GM11168 (cell line): Measurements from ENCODE around the gene ZIC5.
"Not testable (repeated sequence)": the region's sequence is repeated elsewhere in the genome, so short reads cannot be mapped to it uniquely, and the experiment has no call there.

ENCODE experiments used
- in situ Hi-C: fragments of 300-500 bp; cut with MboI; formaldehyde crosslinking; loops from one replicate; pipeline ENCODE4 v1.12.0; 2022; ENCODE audit warnings: low sequenced_read_pairs; ENCODE audit not compliant: unreplicated experiment

Gene ZIC5

GRCh38 chr13:99945515-99945914 lies 26.1 kb downstream of the ZIC5 start:
- in situ Hi-C loops: not testable (repeated sequence)

DNA sequence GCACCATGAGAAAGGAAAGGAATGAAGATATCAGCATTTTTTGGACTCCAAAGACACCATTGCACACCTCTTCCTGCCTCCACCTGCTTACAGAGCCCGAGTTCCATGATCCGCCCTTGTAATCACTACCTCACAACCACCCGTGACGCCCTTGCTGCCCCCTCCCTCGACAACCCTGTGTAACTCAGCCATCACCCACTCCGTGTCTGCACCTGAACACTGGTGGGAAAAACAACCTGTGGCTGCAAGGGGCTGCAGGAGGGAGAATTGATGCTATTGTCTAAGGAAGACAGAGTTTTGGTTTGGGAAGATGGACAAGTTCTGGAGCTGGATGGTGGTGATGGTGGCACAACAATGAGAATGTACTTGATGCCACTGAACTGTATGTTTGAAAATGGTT lies 27.0 kb downstream of the ZIC5 start:
- in situ Hi-C loops: no loop called here

DNA sequence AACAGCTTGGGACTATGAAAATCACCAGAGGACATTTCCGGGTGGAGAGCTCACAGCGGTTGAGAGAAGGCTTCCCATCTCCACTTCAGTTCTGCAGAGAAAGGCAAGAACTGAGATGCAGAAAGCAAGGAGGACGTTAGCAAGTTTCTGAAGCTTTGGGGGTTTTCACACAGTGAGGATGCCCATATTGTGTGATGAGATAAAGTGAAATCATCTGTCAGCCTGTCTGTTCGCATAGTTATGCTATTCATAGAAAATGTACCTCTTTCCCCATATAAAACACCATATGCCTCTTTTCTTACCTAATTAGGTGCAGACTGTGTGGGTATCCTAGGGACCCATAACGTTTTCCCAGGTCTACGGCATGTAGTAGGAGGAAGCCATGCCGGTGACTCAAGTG lies 27.5 kb downstream of the ZIC5 start:
- in situ Hi-C loops: no loop called here

DNA sequence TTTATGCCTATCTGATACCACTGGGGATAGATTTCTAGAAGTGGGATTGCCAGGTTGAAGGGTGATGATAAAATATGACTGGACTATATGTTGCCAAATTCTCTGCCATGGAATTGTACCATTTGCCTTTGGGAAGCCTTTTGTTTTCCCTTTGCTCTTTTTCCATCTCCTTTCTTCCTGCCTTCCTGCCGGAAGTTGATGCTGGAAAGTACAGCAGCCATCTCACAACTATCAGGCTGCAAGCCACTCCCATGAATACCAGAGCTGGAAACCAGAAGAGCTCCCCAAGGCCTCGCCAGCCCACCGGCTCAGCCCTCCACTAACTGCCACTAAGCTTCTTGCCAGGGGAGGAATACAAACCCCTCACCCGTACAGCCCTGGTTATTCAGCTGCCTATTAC lies 29.7 kb downstream of the ZIC5 start:
- in situ Hi-C loops: no loop called here

DNA sequence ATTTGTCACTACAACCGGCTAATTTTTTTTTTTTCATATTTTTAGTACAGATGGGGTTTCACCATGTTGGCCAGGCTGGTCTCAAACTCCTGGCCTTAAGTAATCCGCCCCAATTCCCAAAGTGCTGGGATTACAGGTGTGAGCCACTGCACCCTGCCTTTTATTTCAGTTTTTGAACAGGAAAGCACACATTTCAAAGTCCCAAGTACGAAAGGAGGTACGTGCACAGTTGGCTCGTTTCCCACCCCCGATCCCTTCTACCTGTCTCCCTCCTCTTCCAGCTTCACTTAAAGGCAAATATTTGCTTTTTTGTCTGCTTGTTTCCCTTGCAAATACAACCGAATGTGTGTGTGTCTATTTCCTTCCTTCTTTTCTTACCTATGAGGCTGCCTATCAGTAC lies 30.5 kb downstream of the ZIC5 start:
- in situ Hi-C loops: no loop called here

DNA sequence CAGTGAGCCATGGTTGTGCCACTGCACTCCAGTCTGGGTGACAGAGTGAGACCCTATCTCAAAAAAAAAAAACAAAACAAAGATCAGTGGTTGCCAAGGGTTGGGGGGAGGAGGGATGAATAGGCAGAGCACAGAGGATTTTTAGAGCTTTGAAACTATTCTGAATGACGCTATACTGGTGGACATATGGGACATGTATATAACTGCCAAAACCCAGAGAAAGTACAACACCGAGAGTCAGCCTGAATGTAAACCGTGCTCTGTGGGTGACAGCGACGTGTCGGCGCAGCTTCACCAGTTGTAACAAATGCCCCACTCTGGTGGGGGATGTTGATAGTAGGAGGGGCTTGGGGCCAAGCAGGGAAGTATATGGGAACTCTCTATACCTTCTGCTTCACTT lies 32.9 kb downstream of the ZIC5 start:
- in situ Hi-C loops: no loop called here

DNA sequence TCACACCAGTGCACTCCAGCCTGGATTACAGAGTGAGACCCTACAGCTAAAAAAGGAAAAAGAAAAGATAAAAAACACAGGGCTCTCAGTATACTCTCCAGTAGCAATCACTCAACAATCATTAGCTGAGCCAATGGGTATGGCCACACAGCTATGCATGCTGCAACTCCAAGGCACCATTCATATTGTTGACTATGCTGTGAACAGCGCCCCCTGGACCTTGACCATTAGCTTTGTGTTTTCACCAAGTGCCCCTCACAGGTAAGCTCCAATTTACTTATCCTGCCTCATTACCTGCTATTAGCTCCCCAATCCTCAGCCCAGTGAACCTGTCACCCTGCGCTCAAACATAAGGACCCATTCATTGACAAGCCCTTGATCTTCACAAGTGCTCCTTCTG lies 35.8 kb downstream of the ZIC5 start:
- in situ Hi-C loops: no loop called here

- in situ Hi-C loops: no loop called here
Measured at GRCh38 chr13:99932912-99933311, 38.7 kb downstream of the ZIC5 start.

- in situ Hi-C loops: no loop called here
Measured at GRCh38 chr13:99930925-99931324, 40.6 kb downstream of the ZIC5 start.

- in situ Hi-C loops: no loop called here
Measured at GRCh38 chr13:99929866-99930265, 41.7 kb downstream of the ZIC5 start.

DNA sequence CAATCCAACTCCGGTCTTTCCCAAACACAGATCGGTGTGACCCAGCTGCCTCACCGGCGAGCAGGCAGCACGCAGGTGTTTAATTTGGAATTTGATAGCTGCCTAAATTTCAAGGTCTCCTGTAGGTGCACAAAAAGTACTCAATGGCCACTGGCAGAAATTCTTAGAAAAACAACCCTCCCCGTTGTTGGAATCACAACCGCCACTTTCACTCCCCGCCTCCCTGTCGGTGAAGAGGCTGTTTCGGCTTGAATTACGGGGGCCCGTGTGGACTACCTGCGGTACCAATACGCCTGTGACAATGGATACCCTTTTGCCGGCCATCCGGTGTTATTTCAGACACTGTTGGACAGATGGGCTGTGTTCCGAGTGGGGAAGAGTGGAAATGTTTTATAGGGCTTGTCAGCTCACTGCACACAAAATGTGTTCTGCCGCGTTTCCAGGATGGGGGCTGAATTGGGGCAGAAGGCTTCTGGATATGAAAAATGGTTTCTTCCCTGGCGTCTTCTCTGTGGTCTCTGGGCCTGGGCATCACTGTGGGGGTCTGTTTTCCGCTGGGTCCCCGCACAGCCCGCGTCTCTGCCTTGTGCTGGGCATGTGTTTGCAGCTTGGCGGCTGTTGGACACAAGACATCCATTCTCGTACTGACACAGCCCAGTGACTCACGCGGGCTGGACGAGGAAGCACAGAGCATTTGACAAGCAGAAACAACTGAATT lies 45.4 kb downstream of the ZIC5 start:
- in situ Hi-C loops: no loop called here

DNA sequence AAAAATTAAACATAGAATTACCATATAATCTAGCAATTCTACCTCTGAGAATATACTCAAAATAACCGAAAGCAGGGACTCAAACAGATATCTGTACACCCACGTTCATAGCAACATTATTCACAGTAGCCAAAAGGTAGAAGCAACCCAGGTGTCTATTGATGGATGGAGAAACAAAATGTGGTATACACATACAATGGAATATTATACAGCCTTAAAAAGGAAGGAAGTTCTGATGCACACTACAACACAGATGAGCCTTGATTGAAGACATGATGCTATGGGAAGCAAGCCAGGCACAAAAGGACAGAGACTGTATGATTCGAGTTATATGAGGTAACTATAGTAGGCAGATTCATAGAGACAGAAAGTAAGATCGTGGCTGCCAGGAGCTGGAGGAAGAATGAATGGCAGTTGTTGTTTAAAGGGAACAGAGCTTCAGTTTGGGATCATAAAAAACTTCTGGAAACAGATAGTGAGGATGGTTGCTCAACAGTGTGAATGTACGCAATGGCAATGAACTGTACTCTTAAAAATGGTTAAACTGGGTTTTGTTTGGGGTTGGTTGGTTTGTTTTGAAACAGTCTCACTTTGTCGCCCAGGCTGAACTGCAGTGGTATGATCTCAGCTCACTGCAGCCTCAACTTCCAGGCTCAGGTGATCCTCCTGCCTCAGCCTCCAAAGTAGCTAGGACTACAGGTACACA lies 47.5 kb downstream of the ZIC5 start:
- in situ Hi-C loops: loop anchor here (25.0 kb wide), 2 partner anchors 262 to 613 kb away; no protein-coding TSS in a partner anchor

- in situ Hi-C loops: loop anchor here (25.0 kb wide), 2 partner anchors 261 to 614 kb away; no protein-coding TSS in a partner anchor
Measured at GRCh38 chr13:99922631-99923404, 48.7 kb downstream of the ZIC5 start.

DNA sequence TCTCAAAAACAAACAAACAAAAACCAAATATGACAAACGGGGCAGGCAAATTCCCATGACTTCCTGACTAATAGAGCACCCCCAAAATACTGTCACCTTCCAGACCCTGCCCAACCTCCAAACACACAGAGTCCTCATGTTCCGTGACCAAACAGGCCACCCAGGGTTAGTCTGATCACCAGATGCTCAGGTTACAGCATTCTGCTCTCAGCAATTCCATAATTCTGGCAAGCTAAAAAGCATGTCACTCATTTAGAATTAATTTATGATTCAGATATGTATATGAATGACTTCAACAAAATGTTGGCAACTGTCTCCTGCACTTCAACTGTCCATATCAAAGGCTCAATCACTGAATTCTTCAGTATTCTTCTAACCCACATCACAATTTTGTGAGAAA lies 52.4 kb downstream of the ZIC5 start:
- in situ Hi-C loops: loop anchor here (25.0 kb wide), 2 partner anchors 257 to 618 kb away; no protein-coding TSS in a partner anchor

GRCh38 chr13:99916366-99917103 lies 55.0 kb downstream of the ZIC5 start:
- in situ Hi-C loops: loop anchor here (25.0 kb wide), 2 partner anchors 254 to 621 kb away; no protein-coding TSS in a partner anchor

GRCh38 chr13:99913167-99913566 lies 58.4 kb downstream of the ZIC5 start:
- in situ Hi-C loops: loop anchor here (25.0 kb wide), 2 partner anchors 251 to 624 kb away; no protein-coding TSS in a partner anchor
